Dermis blood vessel endothelial cell (primary cell): ENCODE results near the gene PSMB5. TPM values are rescaled to one million over a fixed set of nuclear protein-coding genes. Genes with fewer than 3 reads are reported as not detected.
"Not testable (repeated sequence)": the region's sequence is repeated elsewhere in the genome, so short reads cannot be mapped to it uniquely, and the experiment has no call there.

ENCODE experiments used
- DNase-seq: peaks from one replicate; pipeline ENCODE4 v3.0.0; 2010
- total RNA-seq: library from RNA; depleted of rRNA; stranded (reverse); fragments of >200 nt; gene quantifications from 2 replicates; pipeline ENCODE4 v1.2.3, GENCODE V29; 2014

Gene PSMB5
- total RNA-seq, 1 donor from 2014 or later: 319 TPM

DNA sequence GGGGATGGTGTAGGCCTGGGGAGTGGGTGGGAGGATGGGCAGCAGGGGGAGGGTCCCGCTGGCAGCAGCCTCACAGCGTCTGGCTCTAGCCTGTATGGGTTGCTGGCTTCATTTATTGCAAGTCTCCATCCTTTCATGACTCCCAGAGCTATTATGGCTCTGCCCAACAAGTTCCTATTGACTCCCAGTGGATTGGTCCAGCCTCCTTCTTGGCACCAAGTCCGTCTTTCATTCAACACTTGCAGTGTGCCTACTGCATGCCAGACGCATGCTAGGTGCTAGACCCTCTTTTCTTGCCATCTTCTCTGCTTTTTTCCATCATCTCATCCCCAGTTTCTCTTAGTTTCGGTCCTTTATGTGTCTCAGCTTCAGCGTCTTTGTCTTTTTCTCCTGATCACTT is 8.4 kb upstream of the PSMB5 start:
- no peak for DNase-seq

DNA sequence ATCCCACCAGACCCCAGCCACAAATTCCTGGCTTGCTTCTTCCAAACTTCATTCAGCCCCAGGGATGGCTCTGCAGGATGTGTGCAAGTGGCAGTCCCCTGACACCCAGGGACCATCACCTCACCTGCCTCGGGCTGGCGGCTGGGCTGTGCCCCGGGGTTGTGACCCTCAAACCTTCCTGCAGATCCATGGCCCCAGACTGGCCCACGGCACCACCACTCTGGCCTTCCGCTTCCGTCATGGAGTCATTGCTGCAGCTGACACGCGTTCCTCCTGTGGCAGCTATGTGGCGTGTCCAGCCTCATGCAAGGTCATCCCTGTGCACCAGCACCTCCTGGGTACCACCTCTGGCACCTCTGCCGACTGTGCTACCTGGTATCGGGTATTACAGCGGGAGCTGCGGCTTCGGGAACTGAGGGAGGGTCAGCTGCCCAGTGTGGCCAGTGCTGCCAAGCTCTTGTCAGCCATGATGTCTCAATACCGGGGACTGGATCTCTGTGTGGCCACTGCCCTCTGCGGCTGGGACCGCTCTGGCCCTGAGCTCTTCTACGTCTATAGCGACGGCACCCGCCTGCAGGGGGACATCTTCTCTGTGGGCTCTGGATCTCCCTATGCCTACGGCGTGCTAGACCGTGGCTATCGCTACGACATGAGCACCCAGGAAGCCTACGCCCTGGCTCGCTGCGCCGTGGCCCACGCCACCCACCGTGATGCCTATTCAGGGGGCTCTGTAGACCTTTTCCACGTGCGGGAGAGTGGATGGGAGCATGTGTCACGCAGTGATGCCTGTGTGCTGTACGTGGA is 7.7 kb upstream of the PSMB5 start, which contains the start of gene PSMB11:
PSMB11 (plus strand) TSS at position 51 of the 804 bp plus-strand sequence; CDS start at position 65, 14 bp downstream.
- no peak for DNase-seq

DNA sequence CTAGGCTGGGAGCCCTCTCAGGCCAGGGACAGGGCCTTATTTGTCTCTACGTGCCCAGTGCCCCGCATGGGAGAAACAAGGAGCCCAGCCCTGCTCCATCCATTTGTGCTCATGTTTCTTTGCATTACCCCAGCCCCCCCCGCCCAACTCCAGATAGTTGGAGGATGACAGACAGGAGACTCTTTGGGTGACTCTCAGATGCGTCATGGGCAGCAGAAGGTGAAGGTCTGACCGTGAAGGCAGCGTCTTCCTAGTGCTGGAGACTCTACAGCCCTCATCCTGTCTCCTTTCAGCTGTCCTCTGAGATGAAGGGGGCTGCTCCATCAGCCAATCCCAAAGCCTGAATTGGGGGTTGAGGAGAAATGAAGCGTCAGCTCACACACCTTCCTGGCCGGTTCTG is 7.0 kb upstream of the PSMB5 start:
- no peak for DNase-seq

DNA sequence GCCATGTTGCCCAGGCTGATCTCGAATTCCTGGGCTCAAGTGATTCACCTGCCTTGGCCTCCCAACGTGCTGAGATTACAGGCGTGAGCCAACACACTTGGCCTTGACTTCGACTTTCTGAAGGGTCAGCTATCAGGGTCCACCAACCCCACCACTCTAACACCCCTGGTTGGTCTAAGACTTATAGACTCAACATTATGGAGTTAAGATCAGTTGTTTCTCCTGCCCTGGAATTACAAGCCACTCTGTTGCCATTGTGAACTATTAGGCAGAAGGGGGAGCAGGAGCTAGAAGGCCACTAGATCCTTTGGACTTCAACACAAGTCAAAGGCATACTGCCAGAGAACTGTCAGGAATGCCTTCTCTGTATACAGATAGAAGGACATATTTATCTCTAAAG is 5.4 kb upstream of the PSMB5 start:
- DNase-seq: no peak

DNA sequence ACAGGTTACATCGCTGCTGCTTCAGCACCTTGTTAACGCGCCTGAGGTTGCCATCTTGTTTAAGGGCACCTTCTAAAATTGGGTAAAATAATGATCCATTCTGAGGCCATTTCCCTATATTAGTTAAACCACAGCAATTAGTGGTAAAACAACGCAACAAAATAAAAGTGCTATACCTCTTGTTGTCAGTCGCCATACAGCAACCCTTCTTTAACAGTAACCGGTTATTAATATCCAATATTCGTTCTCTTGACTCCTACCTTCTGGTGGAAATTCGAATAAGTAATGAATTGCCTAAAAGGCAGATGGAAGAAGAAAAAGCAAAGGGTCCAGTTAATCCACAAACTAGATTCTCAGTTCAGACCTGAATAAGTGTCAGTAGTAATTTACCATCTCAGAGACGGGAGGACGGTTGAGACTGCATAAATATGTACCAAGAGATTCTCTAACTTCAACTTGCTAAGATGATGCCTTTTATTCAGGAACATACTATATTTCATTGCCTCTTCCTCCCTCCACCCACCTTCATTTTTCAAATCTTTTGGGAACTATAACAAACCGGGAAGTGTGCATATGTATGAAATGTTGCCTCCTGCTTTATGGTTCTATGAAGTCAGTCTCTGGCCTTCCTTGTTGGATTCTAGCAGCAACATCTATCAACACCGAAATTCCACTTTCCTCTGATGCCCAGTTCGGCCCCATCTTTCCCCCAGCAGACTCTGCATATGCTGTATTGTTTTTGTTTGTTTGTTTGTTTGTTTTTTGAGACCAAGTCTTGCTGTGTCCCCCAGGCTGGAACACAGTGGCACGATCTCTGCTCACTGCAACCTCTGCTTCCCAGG is 824 bp upstream of the PSMB5 start:
- DNase-seq: no peak

DNA sequence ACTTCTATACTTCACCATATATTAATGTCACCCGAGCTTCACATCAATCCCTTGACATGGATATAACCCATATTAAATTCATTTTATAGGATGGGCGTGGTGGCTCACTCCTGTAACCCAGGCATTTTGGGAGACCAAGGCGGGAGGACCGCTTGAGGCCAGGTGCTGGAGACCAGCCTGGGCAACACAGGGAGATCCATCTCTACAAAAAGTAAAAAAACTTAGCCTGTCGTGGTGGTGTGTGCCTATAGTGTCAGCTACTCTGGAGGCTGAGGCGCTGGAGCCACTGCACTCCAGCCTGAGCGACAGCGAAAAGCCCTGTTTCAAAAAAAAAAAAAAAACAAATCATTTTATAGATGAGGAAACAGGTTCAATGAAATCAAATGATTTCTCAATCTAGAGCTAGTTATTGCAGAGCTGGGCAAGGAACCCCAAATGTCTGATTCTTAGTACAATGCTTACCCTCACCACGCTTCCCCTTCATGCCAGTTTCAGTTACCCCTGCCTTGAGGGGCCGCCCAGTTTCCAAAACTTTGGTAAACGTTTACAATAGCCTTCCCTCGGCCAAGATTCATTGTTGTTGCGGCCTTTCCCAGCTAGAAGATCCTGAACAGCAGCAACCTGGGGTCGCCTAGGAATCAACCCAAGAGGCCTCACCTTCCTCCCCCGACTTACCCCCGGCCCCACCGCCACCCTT is 751 bp downstream of the PSMB5 start:
- no peak for DNase-seq

DNA sequence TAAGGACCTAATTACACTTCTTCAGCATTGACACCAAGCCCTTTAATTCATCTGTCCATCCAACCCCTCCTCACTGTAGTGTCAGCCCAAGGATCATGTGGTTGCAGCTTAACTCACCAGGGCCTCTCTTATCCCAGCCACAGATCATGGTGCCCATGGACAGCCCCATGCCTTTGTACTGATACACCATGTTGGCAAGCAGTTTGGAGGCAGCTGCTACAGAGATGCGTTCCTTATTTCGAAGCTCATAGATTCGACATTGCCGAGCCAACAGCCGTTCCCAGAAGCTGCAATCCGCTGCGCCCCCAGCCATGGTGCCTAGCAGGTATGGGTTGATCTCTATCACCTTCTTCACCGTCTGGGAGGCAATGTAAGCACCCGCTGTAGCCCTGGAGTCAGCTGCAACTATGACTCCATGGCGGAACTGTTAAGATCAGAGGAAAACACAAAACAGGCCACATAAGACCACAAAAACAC is 1.4 kb downstream of the PSMB5 start:
- no peak for DNase-seq

DNA sequence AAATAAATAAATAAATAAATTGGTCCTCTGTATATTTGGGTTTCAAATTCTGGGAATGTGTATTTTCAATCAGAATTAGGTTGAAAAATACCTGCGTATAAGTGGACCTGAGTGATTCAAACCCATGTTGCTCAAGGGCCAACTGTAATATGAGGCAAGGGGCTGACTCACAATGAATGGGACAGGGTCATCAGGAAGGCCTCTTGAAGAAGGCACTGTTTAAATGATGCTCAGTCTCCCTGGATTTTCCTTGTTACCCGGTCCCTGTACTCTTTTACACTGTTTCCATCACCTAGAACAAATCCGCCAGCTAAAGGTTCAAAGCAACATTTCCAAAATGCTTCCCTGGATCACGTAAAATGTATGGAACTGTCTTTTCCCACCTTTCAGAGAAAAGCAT is 3.8 kb downstream of the PSMB5 start:
- no peak for DNase-seq

DNA sequence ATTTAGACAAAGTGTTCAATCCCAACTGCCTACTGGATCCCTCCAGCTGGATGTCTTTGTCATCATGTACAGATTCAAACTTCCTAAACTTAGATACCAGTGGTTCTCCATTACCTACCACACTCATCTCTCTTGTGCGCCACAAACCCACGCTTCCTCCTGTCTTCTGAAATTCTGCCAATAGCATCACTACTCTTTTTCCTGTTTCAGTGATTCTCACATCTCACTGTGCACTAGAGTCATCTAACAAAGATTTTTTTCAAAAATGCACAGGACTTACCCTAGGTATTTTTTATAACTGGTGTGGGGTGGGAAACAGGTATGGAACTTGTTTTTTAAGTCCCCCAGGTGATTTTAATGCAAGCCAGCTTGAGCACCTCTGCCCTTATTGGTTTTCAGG is 5.9 kb downstream of the PSMB5 start:
- peak; percentile 37 for DNase-seq

DNA sequence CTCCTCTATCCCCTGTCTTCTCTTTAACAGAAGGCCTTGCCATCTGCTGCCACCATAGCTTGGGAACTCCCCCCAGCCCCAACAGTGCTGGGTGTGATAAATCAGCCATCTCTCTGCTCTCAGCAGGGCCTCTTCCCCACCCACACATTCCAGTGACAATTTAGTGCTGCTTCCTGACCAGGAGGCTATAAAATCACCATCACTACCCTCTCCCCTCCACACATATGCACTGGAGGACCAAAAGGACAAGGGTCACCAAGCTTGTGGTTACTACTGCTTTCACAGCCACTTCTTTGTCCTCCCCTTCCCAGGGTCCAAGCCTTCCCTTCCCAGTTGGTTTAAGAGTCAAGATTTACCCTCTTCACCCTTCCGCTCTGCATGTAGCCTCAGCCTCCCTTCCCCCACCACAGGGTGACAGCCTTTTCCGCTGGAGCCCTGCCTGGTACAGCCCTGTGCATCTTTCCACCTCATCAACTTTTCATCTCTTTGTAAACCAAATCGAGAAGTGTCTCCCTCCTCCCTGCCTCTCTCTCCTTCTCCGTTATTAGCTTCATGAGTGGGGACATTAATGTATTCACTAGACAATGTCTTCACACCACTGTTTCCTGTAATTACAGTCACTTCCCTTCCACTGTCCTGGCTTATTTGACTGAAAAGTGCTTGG is 9.4 kb downstream of the PSMB5 start:
- peak; percentile 14 for DNase-seq

DNA sequence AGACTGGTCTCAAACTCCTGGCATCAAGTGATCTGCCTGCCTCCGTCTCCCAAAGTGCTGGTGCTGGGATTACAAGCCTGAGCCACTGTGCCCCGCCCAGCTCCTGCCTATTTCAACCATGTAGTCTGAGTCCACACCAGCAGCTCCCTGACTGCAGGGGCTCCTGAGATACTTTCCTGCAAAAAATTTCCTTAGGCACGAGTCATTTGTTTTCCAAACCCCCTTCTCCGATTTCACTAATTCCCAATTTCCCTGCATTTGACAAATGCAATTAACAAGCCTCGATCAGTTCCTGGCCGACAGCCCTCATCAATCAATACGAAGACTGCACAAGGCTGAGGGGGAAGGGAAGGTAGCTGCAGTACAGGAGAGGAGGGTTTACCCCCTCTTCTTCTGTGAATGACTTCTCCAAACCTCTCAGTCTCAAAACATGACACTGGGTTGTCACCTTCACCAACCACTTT is 10.1 kb downstream of the PSMB5 start:
- DNase-seq: no peak

DNA sequence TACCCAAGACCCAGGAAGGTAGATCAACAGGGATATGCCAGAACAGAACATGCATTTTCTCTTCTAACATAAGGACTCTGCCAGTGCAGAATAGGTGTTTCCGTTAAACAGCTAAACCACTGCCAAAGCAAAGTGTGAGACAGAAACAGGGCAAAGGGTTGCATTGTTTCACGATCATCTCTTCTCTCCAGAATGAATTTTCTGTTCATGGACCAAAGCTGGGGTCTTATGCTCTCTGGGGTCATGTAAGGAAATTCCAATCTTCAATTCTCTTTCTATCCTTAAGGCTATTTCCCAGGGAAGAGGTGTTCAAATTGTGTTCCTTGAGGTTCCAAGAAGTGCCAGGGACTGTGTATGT is 10.9 kb downstream of the PSMB5 start:
- no peak for DNase-seq

DNA sequence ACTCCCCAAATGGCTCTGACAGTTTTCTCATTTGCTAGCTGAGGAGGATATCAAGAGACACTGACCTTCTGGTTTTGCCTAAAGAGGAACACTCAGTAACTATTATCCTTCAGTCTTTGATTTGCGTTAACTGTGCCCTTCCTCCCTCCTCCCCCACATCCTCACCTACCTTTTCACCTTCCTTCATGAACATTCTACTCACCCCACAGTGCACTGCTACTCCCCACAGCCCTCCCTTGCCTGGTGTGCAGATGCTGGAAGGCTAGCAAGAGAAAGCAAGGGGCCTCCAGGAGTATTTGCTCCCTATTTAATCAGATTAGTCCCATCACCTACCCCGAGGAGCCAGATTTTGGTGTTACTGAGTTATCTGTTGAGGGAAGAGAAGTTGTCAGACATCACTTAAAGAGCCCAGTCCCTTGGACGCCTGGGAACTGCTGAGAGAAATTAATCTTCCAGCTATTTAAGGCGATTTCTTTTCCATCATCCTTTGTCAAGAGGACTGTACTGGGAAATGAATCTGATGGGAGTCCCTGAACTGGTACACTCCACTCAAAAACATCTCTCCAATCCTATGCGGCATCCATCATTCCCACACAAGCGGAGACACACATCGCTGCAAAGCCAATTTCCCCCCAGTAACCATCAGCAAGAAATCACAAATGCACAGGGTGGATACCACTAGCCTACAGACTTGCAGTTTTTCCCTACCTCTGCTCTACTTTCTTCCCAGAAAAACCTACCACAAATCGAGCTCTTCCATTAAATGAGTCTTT is 11.5 kb downstream of the PSMB5 start:
- DNase-seq: no peak

DNA sequence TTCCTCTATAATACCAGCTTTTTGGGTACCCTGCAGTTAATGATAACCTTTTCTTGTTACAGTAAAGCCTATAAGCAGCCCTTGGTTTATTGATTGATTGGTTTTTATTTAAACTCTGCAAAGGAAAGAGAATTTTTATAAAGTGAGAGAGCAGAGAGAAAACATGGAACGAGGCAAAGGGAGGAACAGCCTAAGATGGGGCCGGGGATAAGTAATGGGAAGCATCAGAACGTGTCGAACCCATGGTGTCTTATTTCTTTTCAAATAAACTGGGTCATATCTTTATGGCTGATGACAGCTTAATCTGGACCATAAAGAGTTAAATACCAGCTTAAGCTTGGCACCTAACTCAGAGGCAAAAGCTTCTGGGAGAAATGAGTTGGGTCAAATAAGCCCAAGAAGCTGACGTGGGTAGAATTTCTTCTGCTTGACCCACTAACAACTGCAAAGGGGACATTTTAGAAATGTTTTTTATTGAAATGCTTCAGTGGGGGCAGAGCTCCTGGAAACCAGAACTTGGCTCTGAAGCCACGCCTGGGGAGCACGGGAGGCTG is 12.7 kb downstream of the PSMB5 start:
- no peak for DNase-seq

DNA sequence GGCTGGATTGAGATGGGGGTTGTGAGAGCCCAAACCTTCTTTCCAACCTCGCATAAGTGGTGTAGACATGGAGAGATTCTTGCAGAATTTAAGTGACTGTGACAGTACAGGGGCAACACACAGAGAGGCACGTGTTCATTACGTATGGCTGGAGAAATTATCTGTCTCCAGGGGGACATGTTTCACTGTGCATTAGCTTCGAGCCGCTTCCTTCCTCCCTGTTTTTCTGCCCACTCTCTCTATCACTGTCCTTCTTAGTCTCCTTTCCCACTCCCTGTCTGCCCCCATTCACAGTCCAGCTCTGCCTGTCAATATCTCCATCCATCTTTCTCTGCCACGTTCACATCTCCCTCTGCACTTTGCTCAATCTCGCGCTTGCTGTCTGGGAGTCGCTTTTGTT is 13.3 kb downstream of the PSMB5 start:
- no peak for DNase-seq

DNA sequence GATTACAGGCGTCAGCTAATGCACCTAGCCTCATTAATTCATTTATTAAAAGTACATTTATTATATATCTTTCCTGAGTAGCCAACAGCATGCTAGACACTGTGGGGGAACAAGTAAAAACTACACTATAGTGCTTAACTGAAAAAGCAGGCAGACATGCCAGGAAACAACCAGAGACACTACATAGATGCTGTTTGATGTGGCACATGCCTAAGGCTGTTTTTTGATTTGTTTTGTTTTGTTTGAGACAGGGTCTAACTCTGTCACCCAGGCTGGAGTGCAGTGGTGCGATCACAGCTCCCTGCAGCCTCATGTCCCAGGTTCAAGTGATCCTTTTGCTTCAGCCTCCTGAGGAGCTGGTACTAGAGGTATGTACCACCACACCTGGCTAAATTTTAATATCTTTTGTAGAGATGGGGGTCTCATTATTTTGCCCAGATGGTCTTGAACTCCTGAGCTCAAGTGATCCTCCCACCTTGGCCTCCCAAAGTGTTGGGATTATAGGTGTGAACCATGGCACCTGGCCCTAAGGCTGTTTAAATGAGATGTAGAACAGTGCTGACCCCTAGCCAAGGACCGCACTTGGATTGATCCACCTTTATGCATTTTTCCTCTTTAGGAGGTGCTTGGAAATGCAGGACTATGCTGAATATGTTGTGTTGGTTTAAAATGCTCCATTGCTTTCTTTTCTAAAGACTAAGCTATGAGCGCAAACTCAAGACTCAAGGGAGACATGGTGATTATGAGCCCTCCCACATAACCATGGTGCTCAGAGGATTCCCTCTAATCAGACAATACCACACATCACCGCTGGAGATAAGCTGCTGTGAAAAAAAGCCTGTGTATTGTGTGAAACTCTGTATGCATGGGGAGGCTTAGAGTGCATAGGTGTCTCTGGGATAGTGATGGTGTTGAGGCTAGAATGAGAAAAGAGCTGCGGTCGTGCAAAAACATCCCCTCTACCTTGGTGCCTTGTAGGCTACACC is 14.3 kb downstream of the PSMB5 start:
- DNase-seq: no peak

DNA sequence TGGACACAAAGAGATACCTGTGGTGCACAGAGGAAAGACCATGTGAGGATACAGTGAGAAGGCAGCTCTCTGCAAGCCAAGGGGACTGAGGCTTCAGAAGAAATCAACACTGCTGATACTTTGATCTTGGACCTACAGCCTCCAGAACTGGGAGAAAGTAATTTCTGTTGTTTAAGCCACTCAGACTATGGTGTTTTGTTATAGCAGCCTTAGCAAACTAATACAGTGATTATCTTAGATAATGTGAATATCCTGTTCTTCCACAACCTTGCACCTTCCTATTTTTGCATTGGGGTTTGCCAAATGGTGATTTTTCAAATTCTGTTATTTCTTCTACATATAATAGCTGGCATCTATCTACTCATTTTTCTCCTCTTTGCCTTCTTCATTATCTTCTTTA is 16.6 kb downstream of the PSMB5 start:
- no peak for DNase-seq

DNA sequence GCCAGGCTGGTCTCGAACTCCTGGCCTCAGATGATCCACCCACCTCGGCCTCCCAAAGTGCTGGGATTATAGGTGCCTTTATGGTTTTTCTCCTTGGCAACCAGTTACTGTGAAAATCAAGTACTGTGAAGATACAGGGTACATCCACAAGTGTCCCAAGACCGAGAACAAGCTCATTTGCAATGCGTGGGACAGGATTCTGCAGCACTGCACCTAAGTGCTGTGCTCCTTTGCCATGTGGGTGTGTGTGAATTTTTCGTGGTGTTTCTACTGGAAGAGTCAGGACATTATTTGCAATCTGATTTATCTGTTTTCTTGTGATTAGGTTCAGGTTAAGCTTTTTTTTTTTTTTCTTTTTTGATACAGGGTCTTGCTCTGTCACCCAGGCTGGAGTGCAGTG is 17.6 kb downstream of the PSMB5 start:
- no peak for DNase-seq

DNA sequence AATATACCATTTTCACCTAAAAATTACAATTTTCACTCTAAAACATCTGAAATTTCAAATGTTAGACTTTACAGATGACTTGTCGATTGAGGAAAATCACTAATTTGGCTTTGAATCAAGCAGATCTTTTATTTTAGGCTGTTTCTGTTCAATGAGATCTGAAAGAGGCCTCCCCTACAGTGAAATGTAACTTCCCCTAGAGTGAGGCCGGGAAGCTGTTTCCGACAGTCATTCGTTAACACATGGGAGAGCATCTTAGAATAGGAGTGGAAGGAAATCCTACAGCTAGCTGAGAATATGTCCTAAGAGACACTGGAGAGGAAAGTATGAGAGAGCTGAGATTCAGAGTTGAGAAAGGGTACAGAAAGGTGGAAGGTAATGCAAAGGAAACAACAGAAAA is 19.1 kb downstream of the PSMB5 start:
- no peak for DNase-seq

DNA sequence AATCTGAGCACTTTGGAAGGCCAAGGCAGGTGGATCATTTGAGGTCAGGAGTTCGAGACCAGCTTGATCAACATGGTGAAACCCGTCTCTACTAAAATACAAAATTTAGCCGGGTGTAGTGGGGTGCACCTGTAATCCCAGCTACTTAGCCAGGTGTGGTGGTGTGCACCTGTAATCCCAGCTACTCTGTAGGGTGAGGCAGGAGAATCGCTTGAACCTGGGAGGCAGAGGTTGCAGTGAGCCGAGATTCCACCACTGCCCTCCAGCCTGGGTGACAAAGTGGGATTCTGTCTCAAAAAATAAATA is 21.0 kb downstream of the PSMB5 start:
- not testable (repeated sequence) for DNase-seq
